ENCODE results near the gene AP2A2. TPM values are rescaled to one million over a fixed set of nuclear protein-coding genes. Genes with fewer than 3 reads are reported as not detected.

Gene AP2A2
- polyA plus RNA-seq, 3 donors = 5.7 to 61.0 (median 8.2) TPM

DNA sequence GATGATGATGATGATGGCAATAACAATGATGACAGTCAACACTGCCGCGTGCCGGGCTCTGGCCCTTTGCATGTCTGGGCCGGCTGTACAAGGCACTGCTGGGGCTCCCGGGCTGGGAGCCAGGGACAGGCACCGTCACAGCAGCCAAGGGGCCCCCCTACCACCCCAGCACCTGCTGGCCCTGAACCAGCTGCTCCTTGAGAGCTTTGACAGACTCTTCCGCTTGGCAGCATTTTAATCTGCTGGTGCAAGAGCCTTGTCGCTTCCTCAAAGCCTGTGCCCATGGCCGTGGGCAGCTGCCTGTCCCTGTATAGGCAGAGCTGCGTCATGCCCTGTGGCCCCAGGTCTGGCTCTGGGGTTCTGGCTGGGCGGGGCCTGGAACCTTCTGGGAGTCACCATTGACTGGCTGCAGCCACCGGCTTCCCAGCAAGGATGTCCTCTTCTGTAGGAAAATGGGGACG, 123.8 kb downstream of the AP2A2 start:
- TF ChIP-seq, protein P1, sequence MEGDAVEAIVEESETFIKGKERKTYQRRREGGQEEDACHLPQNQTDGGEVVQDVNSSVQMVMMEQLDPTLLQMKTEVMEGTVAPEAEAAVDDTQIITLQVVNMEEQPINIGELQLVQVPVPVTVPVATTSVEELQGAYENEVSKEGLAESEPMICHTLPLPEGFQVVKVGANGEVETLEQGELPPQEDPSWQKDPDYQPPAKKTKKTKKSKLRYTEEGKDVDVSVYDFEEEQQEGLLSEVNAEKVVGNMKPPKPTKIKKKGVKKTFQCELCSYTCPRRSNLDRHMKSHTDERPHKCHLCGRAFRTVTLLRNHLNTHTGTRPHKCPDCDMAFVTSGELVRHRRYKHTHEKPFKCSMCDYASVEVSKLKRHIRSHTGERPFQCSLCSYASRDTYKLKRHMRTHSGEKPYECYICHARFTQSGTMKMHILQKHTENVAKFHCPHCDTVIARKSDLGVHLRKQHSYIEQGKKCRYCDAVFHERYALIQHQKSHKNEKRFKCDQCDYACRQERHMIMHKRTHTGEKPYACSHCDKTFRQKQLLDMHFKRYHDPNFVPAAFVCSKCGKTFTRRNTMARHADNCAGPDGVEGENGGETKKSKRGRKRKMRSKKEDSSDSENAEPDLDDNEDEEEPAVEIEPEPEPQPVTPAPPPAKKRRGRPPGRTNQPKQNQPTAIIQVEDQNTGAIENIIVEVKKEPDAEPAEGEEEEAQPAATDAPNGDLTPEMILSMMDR (IDR thresholded peaks at IDR 0.05) = no peak
- H3K79me2 ChIP-seq (ENCODE audit: insufficient read depth, low read length) = no peaks in the 10 kb centered on the region
- Mint-ChIP-seq H3K4me1 (peaks cover 7% of the 10 kb centered on the region), H3K27ac (peak overlapping the region in 1 of 7 donors; percentile 37), H3K4me3 (no peak overlapping the region), H3K27me3 (ENCODE audit: low read depth in 3 of 3) (peaks cover 18 to 32% (median 23%) of the 10 kb centered on the region in 3 donors), H3K36me3 (no peaks in the 10 kb centered on the region), H3K9me3 (peaks cover 0 to 4% (median 0%) of the 10 kb centered on the region in 7 donors)
- no peaks in the 10 kb centered on the region for H3K4me1 ChIP-seq (ENCODE audit: control insufficient read depth in 1 of 2, insufficient read depth in 2 of 2, low read length in 2 of 2)
- intact Hi-C loops (cut with micrococcal nuclease) = loop anchor here in 1 of 2 donors (2.0 kb wide), 1 partner anchor 201 kb away; no protein-coding TSS in a partner anchor
- no peaks in the 10 kb centered on the region for H3K9me3 ChIP-seq (replicated peaks in 1 of 2; ENCODE audit: control insufficient read depth in 1 of 2, insufficient read depth in 1 of 2, low read length in 2 of 2)
- H2AFZ ChIP-seq (ENCODE audit: insufficient read depth, low read depth, low read length, poor library complexity, severe bottlenecking) = no peak overlapping the region
- no peaks in the 10 kb centered on the region for H3K36me3 ChIP-seq (replicated peaks in 1 of 2; ENCODE audit: control insufficient read depth in 1 of 2, insufficient read depth in 2 of 2, low read length in 2 of 2)
- H3K4me2 ChIP-seq (replicated peaks; ENCODE audit: extremely low read depth, low read length, poor library complexity, severe bottlenecking) = no peak overlapping the region
- H4K20me1 ChIP-seq (ENCODE audit: insufficient read depth, low read length) = no peaks in the 10 kb centered on the region
- H3K27ac ChIP-seq (ENCODE audit: low read depth in 1 of 2, low read length in 2 of 2) = no peak overlapping the region
- 32% methylated on average over 11 of the region's 13 CpGs for WGBS (ENCODE audit: insufficient coverage)
- peaks cover 0 to 6% of the 10 kb centered on the region in 2 donors for H3K27me3 ChIP-seq (ENCODE audit: control insufficient read depth in 2 of 2, insufficient read depth in 2 of 2, low read length in 2 of 2)
- no peak overlapping the region for H3K4me3 ChIP-seq (replicated peaks in 1 of 3; ENCODE audit: low read depth in 2 of 3, low read length in 3 of 3)
- no peak overlapping the region for H3K9ac ChIP-seq (ENCODE audit: insufficient read depth, low read length, poor library complexity, severe bottlenecking)
- DNase-seq = peak in 2 of 3 donors; percentile 6 to 19

DNA sequence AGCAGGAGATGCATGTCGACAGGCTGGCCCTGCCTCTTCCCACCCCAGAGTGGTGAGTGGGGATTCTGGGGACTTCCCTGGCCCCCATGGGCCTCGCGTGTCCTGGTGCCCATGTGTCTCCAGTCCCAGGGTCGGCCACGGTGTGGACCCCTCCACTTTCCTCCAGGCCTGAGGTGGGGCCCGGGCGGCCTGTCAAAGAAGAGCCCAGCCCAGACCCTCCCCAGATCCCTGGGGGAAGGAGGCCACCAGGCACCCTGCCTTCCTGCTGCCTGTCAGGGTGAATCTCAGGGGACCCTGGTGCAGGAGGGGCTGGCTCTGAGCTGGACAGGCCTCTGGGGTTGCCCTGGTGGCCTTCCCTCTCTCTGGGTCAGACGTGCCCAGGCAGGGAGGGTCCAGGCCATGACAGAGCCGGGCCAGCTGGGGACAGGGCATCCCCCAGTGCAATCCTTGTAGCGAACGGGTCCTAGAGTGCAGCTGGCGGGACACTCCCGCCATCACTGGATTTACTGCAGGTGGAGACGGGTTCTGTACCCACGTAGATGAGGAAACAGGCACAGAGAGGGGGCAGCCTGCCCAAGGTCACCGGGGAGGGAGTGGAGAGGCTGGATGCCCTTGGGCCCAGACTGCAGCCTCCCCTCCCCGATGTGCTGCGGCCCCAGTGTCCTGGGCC, 124.4 kb downstream of the AP2A2 start:
- H3K9me3 ChIP-seq (replicated peaks in 1 of 2; ENCODE audit: control insufficient read depth in 1 of 2, insufficient read depth in 1 of 2, low read length in 2 of 2) = no peaks in the 10 kb centered on the region
- no peak overlapping the region for H2AFZ ChIP-seq (ENCODE audit: insufficient read depth, low read depth, low read length, poor library complexity, severe bottlenecking)
- TF ChIP-seq, protein P1 (IDR thresholded peaks at IDR 0.05) = no peak
- H3K27me3 Mint-ChIP-seq (ENCODE audit: low read depth in 3 of 3) = peaks cover 17 to 30% (median 23%) of the 10 kb centered on the region in 3 donors
- H3K79me2 ChIP-seq (ENCODE audit: insufficient read depth, low read length) = no peaks in the 10 kb centered on the region
- H3K4me3 ChIP-seq (replicated peaks in 1 of 3; ENCODE audit: low read depth in 2 of 3, low read length in 3 of 3) = no peak overlapping the region
- no peaks in the 10 kb centered on the region for H3K36me3 ChIP-seq (replicated peaks in 1 of 2; ENCODE audit: control insufficient read depth in 1 of 2, insufficient read depth in 2 of 2, low read length in 2 of 2)
- H3K9ac ChIP-seq (ENCODE audit: insufficient read depth, low read length, poor library complexity, severe bottlenecking) = no peak overlapping the region
- no peak overlapping the region for H3K4me2 ChIP-seq (replicated peaks; ENCODE audit: extremely low read depth, low read length, poor library complexity, severe bottlenecking)
- peaks cover 0 to 3% (median 0%) of the 10 kb centered on the region in 7 donors for H3K9me3 Mint-ChIP-seq
- H3K27ac Mint-ChIP-seq = no peak overlapping the region
- no peaks in the 10 kb centered on the region for H4K20me1 ChIP-seq (ENCODE audit: insufficient read depth, low read length)
- H3K36me3 Mint-ChIP-seq = no peaks in the 10 kb centered on the region
- peaks cover 0 to 6% of the 10 kb centered on the region in 2 donors for H3K27me3 ChIP-seq (ENCODE audit: control insufficient read depth in 2 of 2, insufficient read depth in 2 of 2, low read length in 2 of 2)
- H3K4me1 ChIP-seq (ENCODE audit: control insufficient read depth in 1 of 2, insufficient read depth in 2 of 2, low read length in 2 of 2) = no peaks in the 10 kb centered on the region
- intact Hi-C loops (cut with micrococcal nuclease) = loop anchor here (2.0 kb wide), 1 partner anchor 201 kb away; no protein-coding TSS in a partner anchor
- no peak overlapping the region for H3K27ac ChIP-seq (ENCODE audit: low read depth in 1 of 2, low read length in 2 of 2)
- peaks cover 7% of the 10 kb centered on the region for H3K4me1 Mint-ChIP-seq
- no peak overlapping the region for H3K4me3 Mint-ChIP-seq
- 81% methylated on average over 10 of the region's 18 CpGs for WGBS (ENCODE audit: insufficient coverage)
- no peak for DNase-seq

All from CD14-positive monocyte (primary cell).